ENCODE measurements around the gene DYNLT2. TPM values are rescaled to one million over a fixed set of nuclear protein-coding genes. Genes with fewer than 3 reads are reported as not detected.

The DYNLT2 gene
- total RNA-seq, 2 experiments from 2014 or later = 2.2 to 2.5 TPM

GRCh38 chr6:169752074-169752623 is 777 bp upstream of the DYNLT2 start:
- peaks cover 2% of the 10 kb centered on the region for H3K9me3 Mint-ChIP-seq
- H3K4me1 Mint-ChIP-seq = peaks cover 38% of the 10 kb centered on the region
- ChIA-PET CTCF (interaction anchor here (0.9 to 1.1 kb wide), 3 partner anchors 38 to 59 kb away, joined by 3 read pairs; no protein-coding TSS in a partner anchor), POLR2A (interaction anchor here (0.6 to 0.8 kb wide), 3 partner anchors 10 to 51 kb away, joined by 3 to 5 read pairs (median 4); no protein-coding TSS in a partner anchor)
- peak overlapping the region; percentile 98 for H3K4me3 Mint-ChIP-seq
- H3K27me3 Mint-ChIP-seq = no peaks in the 10 kb centered on the region
- peak overlapping the region; percentile 100 for H3K27ac Mint-ChIP-seq
- peak; percentile 22 for DNase-seq
- peaks cover 16% of the 10 kb centered on the region for H3K36me3 Mint-ChIP-seq (ENCODE audit: low read depth)

- ChIA-PET CTCF (no interaction called here), POLR2A (no interaction called here)
- Mint-ChIP-seq H3K27me3 (peaks cover 11% of the 10 kb centered on the region), H3K27ac (no peak overlapping the region), H3K4me3 (no peak overlapping the region), H3K9me3 (peaks cover 7% of the 10 kb centered on the region), H3K4me1 (peaks cover 19% of the 10 kb centered on the region), H3K36me3 (ENCODE audit: low read depth) (peaks cover 11% of the 10 kb centered on the region)
- DNase-seq = no peak
Observed at GRCh38 chr6:169746556-169746955, 4.8 kb downstream of the DYNLT2 start.

- Mint-ChIP-seq H3K27ac (no peak overlapping the region), H3K4me3 (no peak overlapping the region), H3K27me3 (peaks cover 11% of the 10 kb centered on the region), H3K36me3 (ENCODE audit: low read depth) (peaks cover 9% of the 10 kb centered on the region), H3K9me3 (peaks cover 7% of the 10 kb centered on the region), H3K4me1 (peaks cover 12% of the 10 kb centered on the region)
- no peak for DNase-seq
- POLR2A ChIA-PET = no interaction called here
- CTCF ChIA-PET = no interaction called here
Observed at GRCh38 chr6:169745405-169745804, 6.0 kb downstream of the DYNLT2 start.

GRCh38 chr6:169741344-169741743 is 10.0 kb downstream of the DYNLT2 start:
- Mint-ChIP-seq H3K36me3 (ENCODE audit: low read depth) (no peaks in the 10 kb centered on the region), H3K27ac (no peak overlapping the region), H3K4me1 (no peaks in the 10 kb centered on the region), H3K9me3 (peaks cover 5% of the 10 kb centered on the region), H3K4me3 (no peak overlapping the region), H3K27me3 (peaks cover 19% of the 10 kb centered on the region)
- CTCF ChIA-PET = interaction anchor here (1.1 to 1.2 kb wide), 2 partner anchors 9 to 29 kb away, joined by 3 read pairs; no protein-coding TSS in a partner anchor
- no peak for DNase-seq
- POLR2A ChIA-PET = no interaction called here

- H3K4me3 Mint-ChIP-seq = no peak overlapping the region
- no peaks in the 10 kb centered on the region for H3K4me1 Mint-ChIP-seq
- no peaks in the 10 kb centered on the region for H3K9me3 Mint-ChIP-seq
- H3K36me3 Mint-ChIP-seq (ENCODE audit: low read depth) = no peaks in the 10 kb centered on the region
- no peak for DNase-seq
- POLR2A ChIA-PET = no interaction called here
- no peak overlapping the region for H3K27ac Mint-ChIP-seq
- peaks cover 31% of the 10 kb centered on the region for H3K27me3 Mint-ChIP-seq
- CTCF ChIA-PET = no interaction called here
Observed at GRCh38 chr6:169738976-169739529, 12.3 kb downstream of the DYNLT2 start.

- ChIA-PET CTCF (no interaction called here), POLR2A (no interaction called here)
- H3K36me3 Mint-ChIP-seq (ENCODE audit: low read depth) = no peaks in the 10 kb centered on the region
- H3K27me3 Mint-ChIP-seq = peaks cover 33% of the 10 kb centered on the region
- no peak overlapping the region for H3K27ac Mint-ChIP-seq
- DNase-seq = no peak
- H3K9me3 Mint-ChIP-seq = no peaks in the 10 kb centered on the region
- H3K4me3 Mint-ChIP-seq = no peak overlapping the region
- no peaks in the 10 kb centered on the region for H3K4me1 Mint-ChIP-seq
Observed at GRCh38 chr6:169738204-169738975, 13.0 kb downstream of the DYNLT2 start.

- POLR2A ChIA-PET = no interaction called here
- H3K36me3 Mint-ChIP-seq (ENCODE audit: low read depth) = no peaks in the 10 kb centered on the region
- H3K27me3 Mint-ChIP-seq = peaks cover 28% of the 10 kb centered on the region
- no peak for DNase-seq
- no peak overlapping the region for H3K27ac Mint-ChIP-seq
- peaks cover 17% of the 10 kb centered on the region for H3K4me1 Mint-ChIP-seq
- H3K9me3 Mint-ChIP-seq = no peaks in the 10 kb centered on the region
- no peak overlapping the region for H3K4me3 Mint-ChIP-seq
- CTCF ChIA-PET = no interaction called here
Observed at GRCh38 chr6:169729961-169730360, 21.4 kb downstream of the DYNLT2 start.

GRCh38 chr6:169726963-169727362 is 24.4 kb downstream of the DYNLT2 start:
- Mint-ChIP-seq H3K36me3 (ENCODE audit: low read depth) (no peaks in the 10 kb centered on the region), H3K4me1 (peaks cover 23% of the 10 kb centered on the region), H3K9me3 (no peaks in the 10 kb centered on the region), H3K27ac (no peak overlapping the region), H3K4me3 (no peak overlapping the region), H3K27me3 (peaks cover 7% of the 10 kb centered on the region)
- POLR2A ChIA-PET = no interaction called here
- no peak for DNase-seq
- CTCF ChIA-PET = no interaction called here

- DNase-seq = no peak
- peak overlapping the region; percentile 86 for H3K27ac Mint-ChIP-seq
- CTCF ChIA-PET = interaction anchor here (1.2 kb wide), 1 partner anchor 64 kb away, joined by 3 read pairs; no protein-coding TSS in a partner anchor
- no peaks in the 10 kb centered on the region for H3K36me3 Mint-ChIP-seq (ENCODE audit: low read depth)
- H3K9me3 Mint-ChIP-seq = no peaks in the 10 kb centered on the region
- peak overlapping the region; percentile 79 for H3K4me3 Mint-ChIP-seq
- peaks cover 7% of the 10 kb centered on the region for H3K27me3 Mint-ChIP-seq
- peaks cover 30% of the 10 kb centered on the region for H3K4me1 Mint-ChIP-seq
- POLR2A ChIA-PET = no interaction called here
Observed at GRCh38 chr6:169726049-169726400, 25.3 kb downstream of the DYNLT2 start.

GRCh38 chr6:169725125-169726048 is 26.0 kb downstream of the DYNLT2 start:
- peaks cover 1% of the 10 kb centered on the region for H3K36me3 Mint-ChIP-seq (ENCODE audit: low read depth)
- peak overlapping the region; percentile 79 for H3K4me3 Mint-ChIP-seq
- H3K27ac Mint-ChIP-seq = peak overlapping the region; percentile 86
- peak; percentile 9 for DNase-seq
- H3K9me3 Mint-ChIP-seq = no peaks in the 10 kb centered on the region
- H3K4me1 Mint-ChIP-seq = peaks cover 31% of the 10 kb centered on the region
- H3K27me3 Mint-ChIP-seq = peaks cover 4% of the 10 kb centered on the region
- ChIA-PET POLR2A (no interaction called here), CTCF (interaction anchor here (0.9 to 1.6 kb wide), 3 partner anchors 17 to 65 kb away, joined by 3 read pairs; partner anchors contain the start of genes C6orf120 and WDR27)

GRCh38 chr6:169724494-169725124 is 26.8 kb downstream of the DYNLT2 start, which contains the start of gene PHF10:
Gene PHF10, minus strand, starts transcription at chr6:169724500. Its CDS starts 569 bp downstream, at chr6:169723931.
- peaks cover 5% of the 10 kb centered on the region for H3K36me3 Mint-ChIP-seq (ENCODE audit: low read depth)
- H3K9me3 Mint-ChIP-seq = no peaks in the 10 kb centered on the region
- CTCF ChIA-PET = interaction anchor here (0.9 to 1.6 kb wide), 3 partner anchors 16 to 65 kb away, joined by 3 read pairs; partner anchors contain the start of genes C6orf120 and WDR27
- peaks cover 36% of the 10 kb centered on the region for H3K4me1 Mint-ChIP-seq
- POLR2A ChIA-PET = no interaction called here
- H3K27me3 Mint-ChIP-seq = peaks cover 4% of the 10 kb centered on the region
- DNase-seq = peak; percentile 59
- peak within 1 kb of the TSS; percentile 83 for H3K4me3 Mint-ChIP-seq
- H3K27ac Mint-ChIP-seq = peak within 1 kb of the TSS; percentile 95

- DNase-seq = peak; percentile 33
- peaks cover 42% of the 10 kb centered on the region for H3K4me1 Mint-ChIP-seq
- H3K27me3 Mint-ChIP-seq = peaks cover 4% of the 10 kb centered on the region
- H3K36me3 Mint-ChIP-seq (ENCODE audit: low read depth) = peaks cover 5% of the 10 kb centered on the region
- peak overlapping the region; percentile 66 for H3K4me3 Mint-ChIP-seq
- CTCF ChIA-PET = interaction anchor here (0.7 to 1.6 kb wide), 2 partner anchors 16 to 277 kb away, joined by 3 to 6 read pairs; no protein-coding TSS in a partner anchor
- POLR2A ChIA-PET = no interaction called here
- H3K9me3 Mint-ChIP-seq = no peaks in the 10 kb centered on the region
- peak overlapping the region; percentile 34 for H3K27ac Mint-ChIP-seq
Observed at GRCh38 chr6:169723991-169724493, 27.3 kb downstream of the DYNLT2 start.
